Activated T-cell treated with anti-CD3 and anti-CD28 coated beads for 48 hours (primary cell): Measurements from ENCODE around the gene PPIL4.

Experiments
- DNase-seq: peaks from one replicate; pipeline ENCODE4 v3.0.0-alpha.2; 2020; ENCODE audit warnings: low read depth

Gene PPIL4

GRCh38 chr6:149545754-149546471 is at the start of gene PPIL4:
PPIL4 (minus strand) TSS chr6:149546043; CDS start chr6:149546005, 38 bp downstream.
- peak; percentile 97 for DNase-seq

GRCh38 chr6:149593408-149593807 is 47.6 kb upstream of the PPIL4 start:
- no peak for DNase-seq

GRCh38 chr6:149592983-149593382 is 47.1 kb upstream of the PPIL4 start:
- no peak for DNase-seq

GRCh38 chr6:149586149-149586548 is 40.3 kb upstream of the PPIL4 start:
- DNase-seq: no peak

GRCh38 chr6:149581349-149581748 is 35.5 kb upstream of the PPIL4 start:
- DNase-seq: no peak

- no peak for DNase-seq
Measured at GRCh38 chr6:149580880-149581279, 35.0 kb upstream of the PPIL4 start.

GRCh38 chr6:149567945-149568585 is 22.2 kb upstream of the PPIL4 start:
- DNase-seq: no peak

- no peak for DNase-seq
Measured at GRCh38 chr6:149567194-149567586, 21.3 kb upstream of the PPIL4 start.

GRCh38 chr6:149566410-149567193 is 20.8 kb upstream of the PPIL4 start:
- peak; percentile 43 for DNase-seq

GRCh38 chr6:149565527-149566409 is 19.9 kb upstream of the PPIL4 start, which contains the start of gene GINM1:
GINM1 (plus strand) TSS chr6:149566375; CDS start chr6:149566415, 40 bp downstream.
- peak; percentile 97 for DNase-seq

- DNase-seq: no peak
Measured at GRCh38 chr6:149563928-149564325, 18.1 kb upstream of the PPIL4 start.

GRCh38 chr6:149563203-149563927 is 17.5 kb upstream of the PPIL4 start:
- DNase-seq: no peak

GRCh38 chr6:149560736-149561135 is 14.9 kb upstream of the PPIL4 start:
- DNase-seq: no peak

- no peak for DNase-seq
Measured at GRCh38 chr6:149559389-149559788, 13.5 kb upstream of the PPIL4 start.

- no peak for DNase-seq
Measured at GRCh38 chr6:149558029-149558428, 12.2 kb upstream of the PPIL4 start.

GRCh38 chr6:149551920-149552319 is 6.1 kb upstream of the PPIL4 start:
- DNase-seq: no peak

- DNase-seq: peak; percentile 28
Measured at GRCh38 chr6:149545258-149545753, 537 bp downstream of the PPIL4 start.

- DNase-seq: no peak
Measured at GRCh38 chr6:149544646-149545257, 1.1 kb downstream of the PPIL4 start.

GRCh38 chr6:149541139-149541538 is 4.7 kb downstream of the PPIL4 start:
- DNase-seq: no peak

- no peak for DNase-seq
Measured at GRCh38 chr6:149534742-149535141, 11.1 kb downstream of the PPIL4 start.
